HEK293 (cell line): ENCODE measurements around the gene C8G.
A peak's percentile ranks its signal among the peaks of the same experiment; 100 is the strongest.

ENCODE experiments used
- CTCF ChIA-PET: fragments of 350-600 bp; formaldehyde crosslinking; extraction: SDS; loops from one replicate; lab custom pipeline; 2021; ENCODE audit warnings: antibody characterized with exemption; lab: Yijun Ruan, JAX
- POLR2A ChIA-PET: fragments of 300-600 bp; formaldehyde crosslinking; extraction: SDS; loops from one replicate; lab custom pipeline; 2020; ENCODE audit warnings: antibody characterized with exemption, inconsistent platforms; lab: Yijun Ruan, JAX
- H3K27ac ChIP-seq: fragments of 200-500 bp; sonication (Bioruptor generic); 2 replicates; pipeline ENCODE4 v1.5.1; 2014; ENCODE audit warnings: low read depth, low read length, control low read depth, inconsistent platforms; ENCODE audit errors: extremely low read depth
- H3K36me3 ChIP-seq, 2 experiments: fragments of 200-500 bp in 1 of 2; sonication (Bioruptor generic) in 1 of 2; 1 replicate in 1 of 2; 2 replicates in 1 of 2; pipeline ENCODE4 v1.5.1; 2014 to 2017; ENCODE audit warnings: inconsistent platforms in 2 of 2, low read length in 2 of 2; ENCODE audit not compliant: control insufficient read depth in 2 of 2, insufficient read depth in 1 of 2
- H3K4me1 ChIP-seq: fragments of 200-500 bp; sonication (Bioruptor generic); 2 replicates; pipeline ENCODE4 v1.5.1; 2014; ENCODE audit warnings: mild to moderate bottlenecking, low read length, inconsistent platforms; ENCODE audit not compliant: control insufficient read depth, insufficient read depth
- H3K4me3 ChIP-seq: 2 replicates; pipeline ENCODE4 v1.5.1; 2011; ENCODE audit warnings: low read depth, mild to moderate bottlenecking, control low read depth, low read length, moderate library complexity
- H3K9me3 ChIP-seq: fragments of 200-500 bp; sonication (Bioruptor generic); 2 replicates; pipeline ENCODE4 v1.5.1; 2014; ENCODE audit warnings: low read depth, low read length, inconsistent platforms; ENCODE audit not compliant: control insufficient read depth, insufficient read depth
- AEBP2 ChIP-seq: fragments of 450-650 bp; formaldehyde crosslinking; IDR thresholded peaks from 2 replicates; pipeline ENCODE4 v1.5.1; 2016; ENCODE audit warnings: missing biosample characterization, missing genetic modification characterization, borderline replicate concordance
- BCL11A ChIP-seq: fragments of 450-650 bp; formaldehyde crosslinking; IDR thresholded peaks from 2 replicates; pipeline ENCODE4 v1.5.1; 2016; ENCODE audit warnings: low read depth, missing biosample characterization, missing genetic modification characterization
- BCL11B ChIP-seq: fragments of 450-650 bp; formaldehyde crosslinking; IDR thresholded peaks from 2 replicates; pipeline ENCODE4 v1.5.1; 2016; ENCODE audit warnings: low read depth, missing biosample characterization, missing genetic modification characterization
- EGR2 ChIP-seq: fragments of 450-650 bp; formaldehyde crosslinking; IDR thresholded peaks from 2 replicates; pipeline ENCODE4 v1.5.1; 2016; ENCODE audit warnings: low read depth, missing biosample characterization, missing genetic modification characterization
- KLF1 ChIP-seq: fragments of 450-650 bp; formaldehyde crosslinking; IDR thresholded peaks from 2 replicates; pipeline ENCODE4 v1.5.1; 2016; ENCODE audit warnings: missing biosample characterization, missing genetic modification characterization
- KLF7 ChIP-seq: fragments of 450-650 bp; formaldehyde crosslinking; IDR thresholded peaks from 2 replicates; pipeline ENCODE4 v1.5.1; 2016; ENCODE audit warnings: missing biosample characterization, missing genetic modification characterization, borderline replicate concordance
- PRDM10 ChIP-seq: fragments of 450-650 bp; formaldehyde crosslinking; IDR thresholded peaks from 2 replicates; pipeline ENCODE4 v1.5.1; 2016; ENCODE audit warnings: missing biosample characterization, missing genetic modification characterization
- PRDM2 ChIP-seq: fragments of 450-650 bp; formaldehyde crosslinking; IDR thresholded peaks from 2 replicates; pipeline ENCODE4 v1.5.1; 2016; ENCODE audit warnings: missing biosample characterization, missing genetic modification characterization, borderline replicate concordance
- REPIN1 ChIP-seq: fragments of 450-650 bp; formaldehyde crosslinking; IDR thresholded peaks from 2 replicates; pipeline ENCODE4 v1.5.1; 2017; ENCODE audit warnings: missing biosample characterization, missing genetic modification characterization, low read depth
- SCRT2 ChIP-seq: fragments of 450-650 bp; formaldehyde crosslinking; IDR thresholded peaks from 2 replicates; pipeline ENCODE4 v1.5.1; 2016; ENCODE audit warnings: missing biosample characterization, missing genetic modification characterization
- ZBTB1 ChIP-seq: fragments of 450-650 bp; formaldehyde crosslinking; IDR thresholded peaks from 2 replicates; pipeline ENCODE4 v1.5.1; 2016; ENCODE audit warnings: missing biosample characterization, missing genetic modification characterization
- ZBTB20 ChIP-seq: fragments of 450-650 bp; formaldehyde crosslinking; IDR thresholded peaks from 2 replicates; pipeline ENCODE4 v1.5.1; 2016; ENCODE audit warnings: missing biosample characterization, missing genetic modification characterization
- ZFP3 ChIP-seq: fragments of 450-650 bp; formaldehyde crosslinking; IDR thresholded peaks from 2 replicates; pipeline ENCODE4 v1.5.1; 2016; ENCODE audit warnings: low read depth, missing biosample characterization, missing genetic modification characterization
- ZFP69B ChIP-seq: fragments of 450-650 bp; formaldehyde crosslinking; IDR thresholded peaks from 2 replicates; pipeline ENCODE4 v1.5.1; 2016; ENCODE audit warnings: missing biosample characterization, missing genetic modification characterization
- ZNF10 ChIP-seq: fragments of 450-650 bp; formaldehyde crosslinking; IDR thresholded peaks from 2 replicates; pipeline ENCODE4 v1.5.1; 2017; ENCODE audit warnings: missing biosample characterization, missing genetic modification characterization
- ZNF133 ChIP-seq: fragments of 450-650 bp; formaldehyde crosslinking; IDR thresholded peaks from 2 replicates; pipeline ENCODE4 v1.5.1; 2016; ENCODE audit warnings: missing biosample characterization, missing genetic modification characterization
- ZNF19 ChIP-seq: fragments of 450-650 bp; formaldehyde crosslinking; IDR thresholded peaks from 2 replicates; pipeline ENCODE4; 2016; ENCODE audit warnings: missing biosample characterization, missing genetic modification characterization, low read depth
- ZNF37A ChIP-seq: fragments of 450-650 bp; IDR thresholded peaks from 2 replicates; pipeline ENCODE4 v1.5.1; 2018; ENCODE audit warnings: missing biosample characterization, missing genetic modification characterization
- ZNF514 ChIP-seq: fragments of 450-650 bp; formaldehyde crosslinking; IDR thresholded peaks from 2 replicates; pipeline ENCODE4 v1.5.1; 2016; ENCODE audit warnings: missing biosample characterization, missing genetic modification characterization
- ZNF555 ChIP-seq: fragments of 450-650 bp; formaldehyde crosslinking; conservative IDR thresholded peaks from 2 replicates; pipeline ENCODE4 v1.5.1; 2017; ENCODE audit warnings: missing biosample characterization, mild to moderate bottlenecking, missing genetic modification characterization, inconsistent platforms
- ZNF561 ChIP-seq: fragments of 450-650 bp; IDR thresholded peaks from 2 replicates; pipeline ENCODE4 v1.5.1; 2018; ENCODE audit warnings: missing biosample characterization, missing genetic modification characterization, borderline replicate concordance
- ZNF585B ChIP-seq: fragments of 450-650 bp; formaldehyde crosslinking; IDR thresholded peaks from 2 replicates; pipeline ENCODE4 v1.5.1; 2016; ENCODE audit warnings: missing biosample characterization, missing genetic modification characterization
- ZNF76 ChIP-seq: fragments of 450-650 bp; formaldehyde crosslinking; IDR thresholded peaks from 2 replicates; pipeline ENCODE4; 2016; ENCODE audit warnings: low read depth, missing biosample characterization, missing genetic modification characterization, borderline replicate concordance
- ZNF791 ChIP-seq: fragments of 450-650 bp; formaldehyde crosslinking; IDR thresholded peaks from 2 replicates; pipeline ENCODE4 v1.5.1; 2016; ENCODE audit warnings: missing biosample characterization, missing genetic modification characterization
- TF ChIP-seq, protein P1 (sequence below): fragments of 450-650 bp; formaldehyde crosslinking; IDR thresholded peaks from 2 replicates; pipeline ENCODE4 v1.5.1; 2016; ENCODE audit warnings: missing biosample characterization, missing genetic modification characterization

C8G gene

GRCh38 chr9:136944519-136945332 is at the start of gene C8G, which contains the start of gene FBXW5:
Gene C8G (plus strand): TSS chr9:136945243. CDS start chr9:136945321, 78 bp downstream.
Gene FBXW5 (minus strand): TSS chr9:136944738. CDS start chr9:136944083, 655 bp downstream.
- no peaks in the 10 kb centered on the region for H3K9me3 ChIP-seq
- CTCF ChIA-PET = interaction anchor here (0.6 to 5.7 kb wide), 20 partner anchors 8 to 282 kb away, joined by 3 to 119 read pairs (median 4); partner anchors contain the start of genes RNF224 and TRAF2
- POLR2A ChIA-PET = interaction anchor here (0.6 to 0.9 kb wide), 3 partner anchors 47 to 1164 kb away, joined by 3 to 4 read pairs (median 3); partner anchors contain the start of genes PAXX and TMEM141
- peak within 1 kb of the TSS; percentile 90 for H3K27ac ChIP-seq
- H3K36me3 ChIP-seq = peaks cover 0 to 37% of the 10 kb centered on the region in 2 experiments; a peak in 1 of 3 replicates
- H3K4me1 ChIP-seq = no peaks in the 10 kb centered on the region
- peak within 1 kb of the TSS; percentile 51 for H3K4me3 ChIP-seq
- TF ChIP-seq ZNF561 (tag by site-specific recombination) (0 out of 2 replicates have a peak, but pooled peaks have one; percentile 68), ZFP69B (0 out of 2 replicates have a peak, but pooled peaks have one; percentile 17), ZBTB20 (tag by site-specific recombination) (peak; percentile 47; the same call in 1 of the 2 replicates), AEBP2 (tag by site-specific recombination) (no peak), ZFP3 (no peak), ZNF791 (tag by site-specific recombination) (no peak), ZNF37A (tag by site-specific recombination) (no peak), SCRT2 (tag by site-specific recombination) (peak; percentile 73), EGR2 (tag by site-specific recombination) (peak; percentile 82), ZNF133 (tag by site-specific recombination) (no peak), ZNF76 (tag by site-specific recombination) (peak; percentile 50; the same call in 1 of the 2 replicates), BCL11A (tag by site-specific recombination) (peak; percentile 88), PRDM2 (peak; percentile 58; the same call in 1 of the 2 replicates), ZNF555 (tag by site-specific recombination) (no peak), ZNF19 (no peak), ZBTB1 (tag by site-specific recombination) (peak; percentile 70), PRDM10 (tag by site-specific recombination) (no peak), REPIN1 (tag by site-specific recombination) (no peak), ZNF585B (tag by site-specific recombination) (no peak), KLF1 (tag by site-specific recombination) (peak; percentile 98), ZNF10 (no peak), ZNF514 (no peak), BCL11B (tag by site-specific recombination) (0 out of 2 replicates have a peak, but pooled peaks have one; percentile 47), KLF7 (tag by site-specific recombination) (peak; percentile 84; the same call in 1 of the 2 replicates)
- TF ChIP-seq, protein P1, sequence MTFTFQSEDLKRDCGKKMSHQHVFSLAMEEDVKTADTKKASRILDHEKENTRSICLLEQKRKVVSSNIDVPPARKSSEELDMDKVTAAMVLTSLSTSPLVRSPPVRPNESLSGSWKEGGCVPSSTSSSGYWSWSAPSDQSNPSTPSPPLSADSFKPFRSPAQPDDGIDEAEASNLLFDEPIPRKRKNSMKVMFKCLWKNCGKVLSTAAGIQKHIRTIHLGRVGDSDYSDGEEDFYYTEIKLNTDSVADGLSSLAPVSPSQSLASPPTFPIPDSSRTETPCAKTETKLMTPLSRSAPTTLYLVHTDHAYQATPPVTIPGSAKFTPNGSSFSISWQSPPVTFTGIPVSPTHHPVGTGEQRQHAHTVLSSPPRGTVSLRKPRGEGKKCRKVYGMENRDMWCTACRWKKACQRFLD = no peak
